Fibroblast of upper back skin (primary cell): ENCODE data around the gene KEAP1.
A peak's percentile ranks its signal among the peaks of the same experiment; 100 is the strongest.
"Not testable (repeated sequence)": the region's sequence is repeated elsewhere in the genome, so short reads cannot be mapped to it uniquely, and the experiment has no call there.

Experiments
- DNase-seq: peaks from one replicate; pipeline ENCODE4 v3.0.0-alpha.2; 2013

KEAP1 gene

DNA sequence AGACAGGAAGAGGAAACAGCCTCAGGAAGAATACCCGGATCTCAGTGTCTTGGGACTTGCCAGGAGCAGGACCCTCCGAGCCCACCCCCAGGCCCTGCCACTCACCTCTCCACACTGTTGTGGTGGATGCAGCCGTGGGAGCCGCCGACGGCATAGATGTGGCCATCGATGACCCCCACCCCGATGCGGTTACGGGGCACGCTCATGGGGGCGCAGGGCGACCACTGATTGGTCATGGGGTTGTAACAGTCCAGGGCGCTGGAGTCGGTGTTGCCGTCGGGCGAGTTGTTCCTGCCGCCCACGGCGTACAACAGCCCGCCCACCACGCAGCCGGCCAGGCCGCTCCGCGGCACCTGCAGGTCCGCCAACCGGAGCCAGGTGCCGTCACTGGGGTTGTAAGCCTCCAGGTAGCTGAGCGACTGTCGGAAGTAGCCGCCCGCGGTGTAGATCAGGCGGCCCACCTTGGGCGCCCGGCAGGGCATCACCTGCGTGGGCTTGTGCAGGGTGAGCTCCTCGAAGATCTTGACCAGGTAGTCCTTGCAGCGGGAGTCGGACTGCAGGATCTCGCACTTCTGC, 11.6 kb downstream of the KEAP1 start:
- DNase-seq: no peak

DNA sequence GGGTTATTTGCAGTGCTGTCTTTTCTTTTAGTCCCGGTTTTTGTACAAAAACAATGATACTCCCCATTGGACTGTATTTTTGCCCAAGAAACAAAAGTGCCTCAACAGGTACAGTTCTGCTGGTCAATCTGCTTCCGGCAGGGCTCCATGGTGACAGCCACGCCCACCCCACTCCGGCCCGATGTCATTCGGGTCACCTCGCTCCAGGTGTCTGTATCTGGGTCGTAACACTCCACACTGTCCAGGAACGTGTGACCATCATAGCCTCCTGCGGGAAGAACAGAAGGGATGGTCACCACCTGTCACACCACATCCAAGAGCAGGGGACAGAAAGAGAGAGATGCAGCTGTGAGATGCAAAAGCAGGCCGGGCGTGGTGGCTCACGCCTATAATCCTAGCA, 16.6 kb downstream of the KEAP1 start:
- no peak for DNase-seq

GRCh38 chr19:10478903-10479384, 24.2 kb downstream of the KEAP1 start:
- DNase-seq: peak; percentile 89

DNA sequence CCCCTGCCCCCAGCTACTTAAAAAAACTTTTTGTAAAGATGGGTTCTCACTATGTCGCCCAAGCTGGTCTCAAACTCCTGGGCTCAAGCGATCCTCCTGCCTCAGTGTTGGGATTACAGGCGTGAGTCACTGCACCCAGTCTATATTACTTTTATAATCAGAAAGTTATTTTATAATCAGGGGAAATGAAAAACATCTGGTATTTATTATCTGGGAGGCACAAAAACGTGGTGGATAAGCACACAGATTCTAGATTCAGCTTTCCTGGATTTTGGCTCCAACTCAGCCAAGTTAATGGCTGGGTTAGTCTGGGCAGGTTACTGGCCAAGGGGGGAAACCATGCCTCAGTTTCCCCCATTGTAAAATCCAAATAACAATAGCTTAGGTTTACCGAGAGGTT, 24.7 kb downstream of the KEAP1 start:
- DNase-seq: peak; percentile 25

DNA sequence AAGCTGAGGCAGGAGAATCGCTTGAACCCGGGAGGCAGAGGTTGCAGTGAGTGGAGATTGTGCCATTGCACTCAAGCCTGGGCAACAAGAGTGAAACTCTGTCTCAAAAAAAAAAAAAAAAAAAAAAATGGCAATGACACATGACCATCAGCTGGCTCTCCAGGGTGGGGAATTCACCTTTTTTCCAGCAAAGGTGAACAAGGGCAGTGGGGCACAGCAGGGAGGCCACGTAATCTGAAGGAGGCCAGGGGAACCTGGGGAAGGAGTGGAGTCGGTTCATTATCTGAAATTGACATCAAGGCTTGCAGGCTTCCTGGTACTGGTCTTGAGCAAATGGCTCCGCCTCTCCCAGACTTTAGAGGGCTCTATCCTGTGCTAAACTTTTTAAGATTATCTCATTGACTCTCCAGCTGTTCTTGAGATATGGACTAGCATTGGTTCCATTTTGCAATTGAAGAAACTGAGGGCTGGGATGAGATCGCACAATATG, 28.1 kb downstream of the KEAP1 start:
- DNase-seq: no peak

DNA sequence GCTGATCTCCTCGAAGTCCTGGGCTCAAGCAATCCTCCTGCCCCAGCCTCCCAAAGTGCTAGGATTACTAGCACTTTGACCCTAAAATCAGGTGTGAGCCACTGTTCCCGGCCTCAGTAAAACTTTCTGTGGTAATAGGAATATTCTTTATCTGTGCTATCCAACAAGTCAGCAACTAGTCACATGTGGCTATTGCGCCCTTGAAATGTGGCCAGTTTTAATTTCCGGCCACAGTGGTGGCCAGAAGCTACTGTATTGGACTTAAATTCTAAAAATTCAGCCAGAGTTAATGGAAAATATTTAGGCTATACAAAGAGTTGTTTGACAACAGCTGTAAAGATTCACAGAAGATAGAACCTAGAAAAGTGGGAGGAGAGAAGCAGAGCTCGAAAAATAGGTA, 30.0 kb downstream of the KEAP1 start:
- DNase-seq: no peak

- DNase-seq: peak; percentile 48
Observed at GRCh38 chr19:10471909-10472308, 31.2 kb downstream of the KEAP1 start.

- DNase-seq: no peak
Observed at GRCh38 chr19:10468133-10468532, 35.0 kb downstream of the KEAP1 start.

DNA sequence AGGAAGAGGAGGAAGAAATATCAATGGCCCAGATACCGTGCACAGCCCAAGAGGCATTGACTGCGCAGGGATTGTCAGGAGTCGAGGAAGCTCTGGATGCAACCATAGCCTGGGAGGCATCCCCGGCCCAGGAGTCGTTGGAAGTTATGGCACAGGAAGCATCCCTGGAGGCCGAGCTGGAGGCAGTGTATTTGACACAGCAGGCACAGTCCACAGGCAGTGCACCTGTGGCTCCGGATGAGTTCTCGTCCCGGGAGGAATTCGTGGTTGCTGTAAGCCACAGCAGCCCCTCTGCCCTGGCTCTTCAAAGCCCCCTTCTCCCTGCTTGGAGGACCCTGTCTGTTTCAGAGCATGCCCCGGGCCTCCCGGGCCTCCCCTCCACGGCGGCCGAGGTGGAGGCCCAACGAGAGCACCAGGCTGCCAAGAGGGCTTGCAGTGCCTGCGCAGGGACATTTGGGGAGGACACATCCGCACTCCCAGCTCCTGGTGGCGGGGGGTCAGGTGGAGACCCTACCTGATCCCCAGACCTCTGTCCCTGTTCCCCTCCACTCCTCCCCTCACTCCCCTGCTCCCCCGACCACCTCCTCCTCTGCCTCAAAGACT, 36.0 kb downstream of the KEAP1 start:
- DNase-seq: no peak

DNA sequence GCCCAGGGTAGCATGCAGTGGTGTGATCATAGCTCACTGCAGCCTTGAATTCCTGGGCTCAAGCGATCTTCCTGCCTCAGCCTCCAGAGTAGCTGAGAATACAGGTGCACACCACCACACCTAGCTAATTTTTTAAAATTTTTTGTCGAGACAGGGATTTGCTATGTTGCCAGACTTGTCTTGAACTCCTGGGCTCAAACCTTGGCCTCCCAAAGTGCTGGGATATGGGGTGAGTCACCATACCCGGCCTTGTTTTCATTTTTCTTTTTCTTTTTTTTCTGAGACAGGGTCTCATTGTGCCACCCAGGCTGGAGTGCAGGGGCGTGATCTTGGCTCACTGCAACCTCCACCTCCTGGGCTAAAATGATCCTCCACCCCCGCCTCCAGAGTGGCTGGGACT, 38.7 kb downstream of the KEAP1 start:
- DNase-seq: no peak

GRCh38 chr19:10462557-10462956, 40.6 kb downstream of the KEAP1 start:
- DNase-seq: no peak

DNA sequence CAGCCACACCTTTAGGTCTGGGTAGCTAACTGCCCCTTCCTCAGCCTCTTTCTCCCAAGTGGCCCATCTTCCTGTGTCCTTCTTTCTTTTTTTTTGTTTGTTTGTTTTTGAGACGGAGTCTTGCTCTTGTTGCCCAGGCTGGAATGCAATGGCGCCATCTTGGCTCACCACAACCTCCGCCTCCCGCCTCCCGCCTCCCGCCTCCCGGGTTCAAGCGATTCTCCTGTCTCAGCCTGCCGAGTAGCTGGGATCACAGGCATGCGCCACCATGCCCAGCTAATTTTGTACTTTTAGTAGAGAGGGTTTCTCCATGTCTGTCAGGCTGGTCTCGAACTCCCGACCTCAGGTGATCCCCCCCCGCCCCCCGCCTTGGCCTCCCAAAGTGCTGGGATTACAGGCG, 41.1 kb downstream of the KEAP1 start:
- not testable (repeated sequence) for DNase-seq

- peak; percentile 89 for DNase-seq
Observed at GRCh38 chr19:10461047-10461949, 41.9 kb downstream of the KEAP1 start.

GRCh38 chr19:10460714-10461046, 42.5 kb downstream of the KEAP1 start:
- no peak for DNase-seq

- DNase-seq: not testable (repeated sequence)
Observed at GRCh38 chr19:10458733-10459132, 44.4 kb downstream of the KEAP1 start.

- DNase-seq: no peak
Observed at GRCh38 chr19:10454267-10454666, 48.9 kb downstream of the KEAP1 start.

- DNase-seq: no peak
Observed at GRCh38 chr19:10453852-10454251, 49.3 kb downstream of the KEAP1 start.

- DNase-seq: no peak
Observed at GRCh38 chr19:10452726-10453618, 50.2 kb downstream of the KEAP1 start.

- DNase-seq: no peak
Observed at GRCh38 chr19:10450853-10451609, 52.1 kb downstream of the KEAP1 start.

DNA sequence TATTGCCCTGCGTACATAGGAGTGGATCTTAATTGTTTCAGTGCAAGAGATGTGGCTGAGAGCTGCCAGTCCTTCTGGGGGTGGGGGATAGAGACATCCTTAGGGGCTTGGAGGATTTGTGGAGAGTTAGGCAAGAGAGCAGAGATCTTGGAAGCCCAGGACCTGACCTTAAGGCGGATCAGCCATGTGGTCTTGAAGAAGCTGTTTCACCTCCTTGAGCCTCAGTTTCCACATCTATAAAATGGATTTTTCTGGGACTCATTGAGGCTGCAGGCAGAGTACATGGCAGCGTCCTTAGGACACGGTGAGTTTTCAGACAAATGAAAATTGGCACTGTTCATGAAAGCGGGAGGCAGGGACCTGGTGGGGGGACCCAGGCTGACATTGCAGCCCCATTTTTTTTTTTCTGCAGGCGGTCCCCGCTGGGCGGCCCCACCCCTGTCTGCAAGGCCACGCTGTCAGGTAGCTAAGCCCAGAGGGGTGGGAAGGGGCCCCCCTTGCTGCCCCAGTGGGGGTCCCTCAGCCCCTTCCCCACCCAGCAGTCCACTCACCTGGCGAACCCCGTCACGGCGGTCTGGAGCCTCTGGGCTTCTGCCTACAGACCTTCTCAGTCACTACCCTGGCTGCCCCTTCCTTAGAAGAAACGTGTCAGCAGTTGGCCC, 52.8 kb downstream of the KEAP1 start:
- DNase-seq: no peak

DNA sequence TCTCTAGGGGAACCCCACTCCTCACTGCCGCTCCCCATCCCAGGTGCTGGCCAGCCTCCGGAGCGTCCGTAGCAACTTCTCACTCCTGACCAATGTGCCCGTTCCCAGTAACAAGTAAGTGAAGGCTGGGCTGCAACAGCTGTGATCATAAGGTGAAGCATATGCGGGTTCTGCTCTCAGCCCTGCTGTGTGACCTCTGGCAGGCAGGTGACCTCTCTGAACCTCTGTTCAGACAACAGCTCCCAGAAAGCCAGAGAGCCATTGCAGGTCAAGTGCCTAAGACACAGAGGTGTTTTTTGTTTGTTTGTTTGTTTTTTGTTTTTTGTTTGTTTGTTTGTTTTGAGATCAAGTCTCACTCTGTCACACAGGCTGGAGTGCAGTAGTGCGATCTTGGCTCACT, 54.1 kb downstream of the KEAP1 start:
- DNase-seq: no peak

DNA sequence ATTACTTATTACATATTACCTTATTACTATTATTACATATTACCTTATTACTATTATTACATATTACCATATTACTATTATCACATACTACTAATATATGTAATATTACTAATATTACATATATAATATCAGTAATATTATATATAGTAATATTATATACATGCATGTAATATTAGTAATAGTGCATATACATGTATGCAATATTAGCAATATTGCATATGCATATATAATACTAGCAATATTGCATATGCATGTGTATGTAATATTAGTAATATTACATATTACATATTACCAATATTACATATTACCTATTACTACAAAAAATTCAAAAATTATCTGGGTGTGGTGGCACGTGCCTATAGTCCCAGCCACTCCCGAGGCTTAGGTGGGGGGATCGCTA, 60.5 kb downstream of the KEAP1 start:
- DNase-seq: no peak
